GM12878 (cell line): Measurements from ENCODE around the gene MGAT3. TPM values are rescaled to one million over a fixed set of nuclear protein-coding genes. Genes with fewer than 3 reads are reported as not detected.

Experiments used
- BRCA1 ChIP-seq: IDR thresholded peaks from 2 replicates; pipeline ENCODE4 v1.6.1; 2011; ENCODE audit warnings: low read depth, low read length, improper control_type of control experiment
- CBX5 ChIP-seq: sonication (generic); IDR thresholded peaks from 2 replicates; pipeline ENCODE4 v1.6.1; 2016; ENCODE audit warnings: low read depth, moderate library complexity, mild to moderate bottlenecking, inconsistent platforms
- CTCF ChIP-seq, 3 experiments: IDR thresholded peaks in 2 of 3; conservative IDR thresholded peaks in 1 of 3; 2 replicates each; pipeline ENCODE4 v1.5.1; 2011; ENCODE audit warnings: low read depth in 3 of 3, low read length in 3 of 3, mild to moderate bottlenecking in 3 of 3, control low read depth in 2 of 3, moderate library complexity in 2 of 3, inconsistent platforms in 1 of 3, mixed read lengths in 1 of 3; ENCODE audit not compliant: control insufficient read depth in 2 of 3, insufficient read depth in 1 of 3; ENCODE audit errors: extremely low read depth in 1 of 3
- E2F8 ChIP-seq: fragments of 450-650 bp; IDR thresholded peaks from 2 replicates; pipeline ENCODE4 v1.6.1; 2018; ENCODE audit warnings: mild to moderate bottlenecking, low read depth, moderate library complexity; ENCODE audit not compliant: partially characterized antibody
- ELK1 ChIP-seq: IDR thresholded peaks from 2 replicates; pipeline ENCODE4 v1.6.1; 2012; ENCODE audit warnings: low read depth, low read length, improper control_type of control experiment
- FOXM1 ChIP-seq: IDR thresholded peaks from 2 replicates; pipeline ENCODE4 v1.6.1; 2012; ENCODE audit warnings: low read depth, mild to moderate bottlenecking, inconsistent platforms, low read length, moderate library complexity
- HDGF ChIP-seq: fragments of 450-650 bp; IDR thresholded peaks from 2 replicates; pipeline ENCODE4 v1.6.1; 2016; ENCODE audit warnings: antibody characterized with exemption
- LARP7 ChIP-seq: fragments of 450-650 bp; IDR thresholded peaks from 2 replicates; pipeline ENCODE4 v1.6.1; 2017; ENCODE audit warnings: mild to moderate bottlenecking
- POU2F2 ChIP-seq: IDR thresholded peaks from 3 replicates; pipeline ENCODE4 v1.6.1; 2011; ENCODE audit warnings: low read depth, mild to moderate bottlenecking, low read length, borderline replicate concordance
- PRDM15 ChIP-seq: fragments of 450-650 bp; formaldehyde crosslinking; IDR thresholded peaks from 2 replicates; pipeline ENCODE4 v1.4.0; 2020; ENCODE audit warnings: mild to moderate bottlenecking, moderate library complexity
- SPI1 ChIP-seq: IDR thresholded peaks from 2 replicates; pipeline ENCODE4 v1.6.1; 2011; ENCODE audit warnings: low read depth, mild to moderate bottlenecking, low read length, moderate library complexity, borderline replicate concordance; ENCODE audit not compliant: insufficient read depth
- SUPT20H ChIP-seq: IDR thresholded peaks from 2 replicates; pipeline ENCODE4 v1.6.1; 2011; ENCODE audit warnings: low read depth, mild to moderate bottlenecking, low read length, moderate library complexity, borderline replicate concordance; ENCODE audit not compliant: control insufficient read depth
- TCF3 ChIP-seq: IDR thresholded peaks from 2 replicates; pipeline ENCODE4 v1.6.1; 2012; ENCODE audit warnings: low read depth, mild to moderate bottlenecking, low read length, borderline replicate concordance; ENCODE audit not compliant: insufficient read depth
- polyA plus RNA-seq, 11 experiments: library from polyadenylated mRNA; depleted of rRNA in 4 of 11; unstranded in 6 of 11; stranded (reverse) in 5 of 11; fragments of >200 nt; fragmentation: Nextera tagmentation in 4 of 11; fragmentation: Illumina TruSeq in 1 of 11; extraction: Ambion mirVana in 4 of 11; extraction: Trizol in 1 of 11; gene quantifications; 1 replicate in 1 of 11; 2 replicates in 10 of 11; pipeline versions ENCODE4 v1.2.1 to v1.2.3, GENCODE V29; 2011 to 2016; ENCODE audit warnings: inconsistent platforms in 2 of 11, missing spikeins in 2 of 11, low read depth in 1 of 11
- total RNA-seq, 4 experiments: library from RNA; depleted of rRNA in 3 of 4; stranded (reverse); fragments of >200 nt in 3 of 4; fragmentation: Illumina TruSeq in 1 of 4; extraction: Trizol in 1 of 4; gene quantifications; 2 replicates each; pipeline versions ENCODE4 v1.2.1 to v1.2.3, GENCODE V29; 2013 to 2021

Gene MGAT3
- total and polyA plus RNA-seq, 10 of the 15 experiments (the other 5 are each of a cell fraction or from before 2014, with no cell fraction given): 0.32 to 40.2 (median 11.9) TPM

GRCh38 chr22:39448205-39449054 is 8.4 kb upstream of the MGAT3 start (continued):
- no peak for TF ChIP-seq E2F8
- TF ChIP-seq CTCF (IDR thresholded peaks at IDR 0.05 in 2 of 3, conservative IDR thresholded peaks at IDR 0.05 in 1 of 3; ENCODE audit: control insufficient read depth in 2 of 3, extremely low read depth in 1 of 3, insufficient read depth in 1 of 3, low read depth in 3 of 3, low read length in 3 of 3): no peak
- no peak for TF ChIP-seq BRCA1
- no peak for TF ChIP-seq SPI1
- TF ChIP-seq FOXM1: no peak
- TF ChIP-seq LARP7: no peak; the same call in 1 of the 2 replicates
- no peak for TF ChIP-seq ELK1
- no peak for TF ChIP-seq SUPT20H
- no peak; the same call in none of the 2 replicates for TF ChIP-seq HDGF
- TF ChIP-seq PRDM15: no peak
- TF ChIP-seq TCF3: no peak
- no peak for TF ChIP-seq CBX5
- 0 out of 3 replicates have a peak, but pooled peaks have one; percentile 74 for TF ChIP-seq POU2F2
